ENCODE measurements around the gene HPCAL1.

- TF ChIP-seq CTCF (IDR thresholded peaks at IDR 0.05) (no peak), POLR2A (IDR thresholded peaks at IDR 0.05) (no peak)
Observed at GRCh38 chr2:10303181-10303693, 533 bp downstream of the HPCAL1 start.
